ENCODE results near the gene KIF21B.
"Not testable (repeated sequence)": the region's sequence is repeated elsewhere in the genome, so short reads cannot be mapped to it uniquely, and the experiment has no call there.

The KIF21B gene

GRCh38 chr1:200968469-200969410, 54.8 kb downstream of the KIF21B start:
- no peak for DNase-seq

GRCh38 chr1:200967693-200968468, 55.6 kb downstream of the KIF21B start:
- DNase-seq = no peak

GRCh38 chr1:200966934-200967333, 56.6 kb downstream of the KIF21B start:
- no peak for DNase-seq

- no peak for DNase-seq
Measured at GRCh38 chr1:200965111-200965805, 58.3 kb downstream of the KIF21B start.

GRCh38 chr1:200963888-200964287, 59.6 kb downstream of the KIF21B start:
- DNase-seq = not testable (repeated sequence)

- no peak for DNase-seq
Measured at GRCh38 chr1:200963076-200963475, 60.4 kb downstream of the KIF21B start.

- DNase-seq = no peak
Measured at GRCh38 chr1:200962631-200963030, 60.9 kb downstream of the KIF21B start.

GRCh38 chr1:200962151-200962550, 61.4 kb downstream of the KIF21B start:
- DNase-seq = not testable (repeated sequence)

- no peak for DNase-seq
Measured at GRCh38 chr1:200960948-200961340, 62.6 kb downstream of the KIF21B start.

GRCh38 chr1:200960236-200960947, 63.1 kb downstream of the KIF21B start:
- DNase-seq = no peak

GRCh38 chr1:200959411-200959921, 64.0 kb downstream of the KIF21B start:
- DNase-seq = no peak

- DNase-seq = no peak
Measured at GRCh38 chr1:200958597-200958996, 64.9 kb downstream of the KIF21B start.

- DNase-seq = no peak
Measured at GRCh38 chr1:200954434-200954833, 69.1 kb downstream of the KIF21B start.

- no peak for DNase-seq
Measured at GRCh38 chr1:200951016-200951415, 72.5 kb downstream of the KIF21B start.

GRCh38 chr1:200949626-200950025, 73.9 kb downstream of the KIF21B start:
- DNase-seq = no peak

GRCh38 chr1:200947059-200947566, 76.4 kb downstream of the KIF21B start:
- no peak for DNase-seq

- no peak for DNase-seq
Measured at GRCh38 chr1:200945111-200945510, 78.4 kb downstream of the KIF21B start.

- peak; percentile 21 for DNase-seq
Measured at GRCh38 chr1:200938955-200939354, 84.6 kb downstream of the KIF21B start.

GRCh38 chr1:200935286-200935962, 88.1 kb downstream of the KIF21B start:
- not testable (repeated sequence) for DNase-seq

- no peak for DNase-seq
Measured at GRCh38 chr1:200934676-200935245, 88.8 kb downstream of the KIF21B start.

GRCh38 chr1:200931776-200932175, 91.7 kb downstream of the KIF21B start:
- DNase-seq = no peak

Data from activated CD4-positive, alpha-beta T cell treated with anti-CD3 and anti-CD28 coated beads for 48 hours (primary cell).